Fibroblast of lung (primary cell): Measurements from ENCODE around the gene HDAC2.

Source experiments
- EZH2 ChIP-seq: IDR thresholded peaks from 2 replicates; pipeline ENCODE4 v1.5.1; 2012; ENCODE audit warnings: low read length, control low read depth, mild to moderate bottlenecking; ENCODE audit errors: missing control alignments
- TF ChIP-seq, protein P1 (sequence below), 2 donors: IDR thresholded peaks in 1 of 2; conservative IDR thresholded peaks in 1 of 2; 1 replicate in 1 of 2; 2 replicates in 1 of 2; pipeline ENCODE4 v1.5.1; 2011 to 2012; ENCODE audit warnings: low read length in 2 of 2, control low read depth in 1 of 2, inconsistent platforms in 1 of 2, low read depth in 1 of 2, mild to moderate bottlenecking in 1 of 2

DNA sequence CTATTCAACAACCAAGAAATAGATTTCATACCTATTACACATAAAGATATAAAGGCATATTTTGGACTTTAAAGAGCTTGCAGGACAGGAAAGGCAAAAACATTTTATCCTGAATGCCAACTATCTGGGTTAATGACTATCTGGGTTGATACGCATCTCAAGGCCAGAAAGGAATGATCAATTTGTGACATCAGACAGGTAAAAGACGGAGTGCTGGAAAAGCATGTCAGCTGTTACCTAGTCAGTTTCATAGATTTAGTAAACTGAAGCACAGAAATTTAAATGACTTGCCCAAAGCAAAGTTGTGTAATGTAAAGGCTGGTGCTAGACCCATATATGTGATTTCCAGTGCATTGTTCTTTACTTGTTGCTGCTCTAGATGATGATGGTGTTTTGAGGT, 36.8 kb downstream of the HDAC2 start:
- TF ChIP-seq, protein P1, sequence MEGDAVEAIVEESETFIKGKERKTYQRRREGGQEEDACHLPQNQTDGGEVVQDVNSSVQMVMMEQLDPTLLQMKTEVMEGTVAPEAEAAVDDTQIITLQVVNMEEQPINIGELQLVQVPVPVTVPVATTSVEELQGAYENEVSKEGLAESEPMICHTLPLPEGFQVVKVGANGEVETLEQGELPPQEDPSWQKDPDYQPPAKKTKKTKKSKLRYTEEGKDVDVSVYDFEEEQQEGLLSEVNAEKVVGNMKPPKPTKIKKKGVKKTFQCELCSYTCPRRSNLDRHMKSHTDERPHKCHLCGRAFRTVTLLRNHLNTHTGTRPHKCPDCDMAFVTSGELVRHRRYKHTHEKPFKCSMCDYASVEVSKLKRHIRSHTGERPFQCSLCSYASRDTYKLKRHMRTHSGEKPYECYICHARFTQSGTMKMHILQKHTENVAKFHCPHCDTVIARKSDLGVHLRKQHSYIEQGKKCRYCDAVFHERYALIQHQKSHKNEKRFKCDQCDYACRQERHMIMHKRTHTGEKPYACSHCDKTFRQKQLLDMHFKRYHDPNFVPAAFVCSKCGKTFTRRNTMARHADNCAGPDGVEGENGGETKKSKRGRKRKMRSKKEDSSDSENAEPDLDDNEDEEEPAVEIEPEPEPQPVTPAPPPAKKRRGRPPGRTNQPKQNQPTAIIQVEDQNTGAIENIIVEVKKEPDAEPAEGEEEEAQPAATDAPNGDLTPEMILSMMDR (conservative IDR thresholded peaks at IDR 0.05 in 1 of 2, IDR thresholded peaks at IDR 0.05 in 1 of 2; ENCODE audit: low read depth in 1 of 2, low read length in 2 of 2): no peak
- no peak for TF ChIP-seq EZH2
